ENCODE measurements around the gene MYCBPAP.

MYCBPAP gene

GRCh38 chr17:50558941-50559614 is 50.8 kb downstream of the MYCBPAP start:
- no peak for DNase-seq

GRCh38 chr17:50559674-50560184 is 51.5 kb downstream of the MYCBPAP start:
- DNase-seq = peak; percentile 28

GRCh38 chr17:50560185-50560824 is 52.1 kb downstream of the MYCBPAP start, which contains the start of gene CACNA1G:
Gene CACNA1G, plus strand, starts transcription at chr17:50560715. Its CDS starts 745 bp downstream, at chr17:50561460.
- DNase-seq = peak; percentile 89

GRCh38 chr17:50560931-50561745 is 52.9 kb downstream of the MYCBPAP start:
- no peak for DNase-seq

GRCh38 chr17:50561746-50562141 is 53.5 kb downstream of the MYCBPAP start:
- no peak for DNase-seq

- DNase-seq = no peak
Measured at GRCh38 chr17:50562242-50563091, 54.2 kb downstream of the MYCBPAP start.

GRCh38 chr17:50563092-50563511 is 54.9 kb downstream of the MYCBPAP start:
- DNase-seq = no peak

- DNase-seq = no peak
Measured at GRCh38 chr17:50564916-50565315, 56.7 kb downstream of the MYCBPAP start.

- no peak for DNase-seq
Measured at GRCh38 chr17:50565402-50566350, 57.4 kb downstream of the MYCBPAP start.

- DNase-seq = no peak
Measured at GRCh38 chr17:50566886-50567285, 58.6 kb downstream of the MYCBPAP start.

GRCh38 chr17:50568659-50569058 is 60.4 kb downstream of the MYCBPAP start:
- no peak for DNase-seq

GRCh38 chr17:50569592-50569991 is 61.4 kb downstream of the MYCBPAP start:
- DNase-seq = no peak

GRCh38 chr17:50570032-50570431 is 61.8 kb downstream of the MYCBPAP start:
- DNase-seq = no peak

- DNase-seq = no peak
Measured at GRCh38 chr17:50570528-50570927, 62.3 kb downstream of the MYCBPAP start.

GRCh38 chr17:50571681-50572080 is 63.4 kb downstream of the MYCBPAP start:
- DNase-seq = no peak

- DNase-seq = no peak
Measured at GRCh38 chr17:50572541-50572940, 64.3 kb downstream of the MYCBPAP start.

GRCh38 chr17:50573866-50574611 is 65.8 kb downstream of the MYCBPAP start:
- DNase-seq = no peak

GRCh38 chr17:50575581-50576210 is 67.5 kb downstream of the MYCBPAP start:
- no peak for DNase-seq

GRCh38 chr17:50576864-50577263 is 68.6 kb downstream of the MYCBPAP start:
- no peak for DNase-seq

- no peak for DNase-seq
Measured at GRCh38 chr17:50577451-50577954, 69.3 kb downstream of the MYCBPAP start.

Data from activated CD4-positive, alpha-beta T cell treated with anti-CD3 and anti-CD28 coated beads, Interleukin-2, Interleukin-6, amounts not matched to agents 100 ng/mL and 50 ng/mL, durations not matched to agents 16 hours and 8 hours (primary cell).